ENCODE results near the gene RFTN2.

DNA sequence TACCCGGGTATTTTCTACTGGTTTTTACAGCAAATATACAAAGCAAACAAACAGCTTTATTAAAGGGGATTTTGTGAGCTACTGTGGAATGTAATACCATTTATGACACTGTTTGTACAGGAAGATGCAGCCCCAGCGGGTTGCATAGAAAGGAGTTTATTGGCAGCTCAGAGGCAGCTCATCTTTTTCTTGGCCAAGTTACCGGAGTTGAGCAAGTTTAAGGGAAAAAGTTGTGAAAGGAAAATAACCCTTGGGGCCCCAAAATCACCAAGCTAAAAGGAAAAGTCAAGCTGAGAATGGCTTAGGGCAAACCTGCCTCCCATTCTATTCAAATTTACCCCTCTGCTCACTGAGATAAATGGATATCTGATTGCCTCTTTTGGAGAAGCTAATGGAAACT is 98.8 kb downstream of the RFTN2 start:
- TF ChIP-seq POLR2A (IDR thresholded peaks at IDR 0.05; ENCODE audit: low read depth) = no peak
- no peak for TF ChIP-seq POLR2AphosphoS5 (IDR thresholded peaks at IDR 0.05)

Measured in esophagus muscularis mucosa (tissue), 2 donors.